RWPE1 (cell line): ENCODE data around the gene BOD1L2.

Experiments used
- CTCF ChIA-PET: fragments of 350-600 bp; sonication (Branson Sonifier 250); formaldehyde crosslinking; extraction: SDS; loops from one replicate; lab custom pipeline; 2021; lab: Yijun Ruan, JAX
- POLR2A ChIA-PET: fragments of 400-600 bp; formaldehyde crosslinking; extraction: SDS; loops from one replicate; lab custom pipeline; 2020; ENCODE audit warnings: antibody characterized with exemption; ENCODE audit not compliant: low non-redundant PET; lab: Yijun Ruan, JAX
- DNase-seq: peaks from one replicate; pipeline ENCODE4 v3.0.0; 2012; ENCODE audit warnings: low spot score
- H3K27ac ChIP-seq: fragments of 450-650 bp; 2 replicates; pipeline ENCODE4 v1.5.1; 2017
- TF ChIP-seq, protein P1 (sequence below): fragments of 450-650 bp; conservative IDR thresholded peaks from 2 replicates; pipeline ENCODE4 v1.5.1; 2017; ENCODE audit warnings: low read depth, mild to moderate bottlenecking

The BOD1L2 gene

DNA sequence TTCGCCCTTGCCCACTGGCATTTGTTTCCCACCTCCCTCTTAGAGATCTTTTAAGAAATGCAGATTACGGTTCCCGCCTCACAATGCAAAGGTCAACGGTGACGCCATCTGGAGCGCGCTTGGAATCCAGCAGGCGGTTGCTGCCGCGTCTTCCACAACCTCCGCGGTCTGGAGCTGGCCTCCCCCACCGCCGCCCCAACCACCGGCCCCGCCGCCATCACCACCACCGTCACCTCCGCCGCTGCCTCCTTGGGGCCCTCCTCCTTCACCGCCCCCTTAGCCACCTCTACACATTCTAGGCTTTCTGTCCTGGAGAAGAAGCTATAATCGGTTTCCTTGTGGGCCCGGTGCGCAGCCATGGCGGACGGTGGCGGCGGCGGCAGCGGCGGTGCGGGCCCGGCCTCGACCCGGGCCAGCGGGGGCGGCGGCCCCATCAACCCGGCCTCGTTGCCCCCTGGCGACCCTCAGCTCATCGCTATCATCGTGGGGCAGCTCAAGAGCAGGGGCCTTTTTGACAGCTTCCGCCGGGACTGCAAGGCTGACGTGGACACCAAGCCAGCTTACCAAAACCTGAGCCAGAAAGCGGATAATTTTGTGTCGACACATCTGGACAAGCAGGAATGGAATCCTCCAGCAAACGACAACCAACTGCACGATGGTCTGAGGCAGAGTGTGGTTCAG is at the start of gene BOD1L2:
Gene BOD1L2 (plus strand): TSS at position 132 of the 681 bp plus-strand sequence. CDS start 226 bp downstream, at position 358.
- TF ChIP-seq, protein P1, sequence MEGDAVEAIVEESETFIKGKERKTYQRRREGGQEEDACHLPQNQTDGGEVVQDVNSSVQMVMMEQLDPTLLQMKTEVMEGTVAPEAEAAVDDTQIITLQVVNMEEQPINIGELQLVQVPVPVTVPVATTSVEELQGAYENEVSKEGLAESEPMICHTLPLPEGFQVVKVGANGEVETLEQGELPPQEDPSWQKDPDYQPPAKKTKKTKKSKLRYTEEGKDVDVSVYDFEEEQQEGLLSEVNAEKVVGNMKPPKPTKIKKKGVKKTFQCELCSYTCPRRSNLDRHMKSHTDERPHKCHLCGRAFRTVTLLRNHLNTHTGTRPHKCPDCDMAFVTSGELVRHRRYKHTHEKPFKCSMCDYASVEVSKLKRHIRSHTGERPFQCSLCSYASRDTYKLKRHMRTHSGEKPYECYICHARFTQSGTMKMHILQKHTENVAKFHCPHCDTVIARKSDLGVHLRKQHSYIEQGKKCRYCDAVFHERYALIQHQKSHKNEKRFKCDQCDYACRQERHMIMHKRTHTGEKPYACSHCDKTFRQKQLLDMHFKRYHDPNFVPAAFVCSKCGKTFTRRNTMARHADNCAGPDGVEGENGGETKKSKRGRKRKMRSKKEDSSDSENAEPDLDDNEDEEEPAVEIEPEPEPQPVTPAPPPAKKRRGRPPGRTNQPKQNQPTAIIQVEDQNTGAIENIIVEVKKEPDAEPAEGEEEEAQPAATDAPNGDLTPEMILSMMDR: no peak
- DNase-seq: no peak
- ChIA-PET CTCF (no interaction called here), POLR2A (no interaction called here)
- no peak within 1 kb of the TSS for H3K27ac ChIP-seq

DNA sequence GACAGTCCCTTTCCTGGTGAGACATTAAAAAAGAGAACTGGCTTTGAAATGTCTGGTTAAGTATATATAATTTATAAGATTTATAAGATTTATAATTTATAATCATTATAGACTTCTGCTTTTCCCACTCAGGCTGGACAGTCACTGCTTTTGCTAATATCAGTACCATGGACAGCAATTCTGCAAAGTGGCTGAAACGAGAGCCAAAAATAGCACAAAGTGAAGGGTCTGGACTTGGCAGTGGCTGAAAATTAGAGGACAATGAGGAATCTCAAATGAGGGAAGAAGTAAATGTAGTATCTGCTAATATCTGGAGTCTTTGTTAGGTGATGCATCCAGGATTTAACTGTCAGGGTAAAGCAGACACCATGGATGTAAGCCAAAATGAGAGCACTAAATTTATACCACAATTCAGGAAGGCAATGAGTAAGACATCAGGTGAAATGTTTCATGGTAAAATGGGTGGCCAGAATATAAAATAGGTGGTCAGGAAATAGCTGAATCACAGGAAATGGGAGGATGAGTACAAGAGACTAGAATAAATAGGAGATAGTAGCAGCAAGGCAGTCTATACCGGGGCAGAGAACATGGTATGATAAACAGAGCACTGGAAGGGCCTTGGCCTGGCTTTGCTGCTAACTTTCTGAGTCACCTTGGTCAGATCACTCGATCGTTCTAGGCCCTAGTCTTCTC is 39.6 kb upstream of the BOD1L2 start:
- TF ChIP-seq, protein P1: no peak
- CTCF ChIA-PET: no interaction called here
- POLR2A ChIA-PET: no interaction called here
- no peak overlapping the region for H3K27ac ChIP-seq
- peak; percentile 9 for DNase-seq

DNA sequence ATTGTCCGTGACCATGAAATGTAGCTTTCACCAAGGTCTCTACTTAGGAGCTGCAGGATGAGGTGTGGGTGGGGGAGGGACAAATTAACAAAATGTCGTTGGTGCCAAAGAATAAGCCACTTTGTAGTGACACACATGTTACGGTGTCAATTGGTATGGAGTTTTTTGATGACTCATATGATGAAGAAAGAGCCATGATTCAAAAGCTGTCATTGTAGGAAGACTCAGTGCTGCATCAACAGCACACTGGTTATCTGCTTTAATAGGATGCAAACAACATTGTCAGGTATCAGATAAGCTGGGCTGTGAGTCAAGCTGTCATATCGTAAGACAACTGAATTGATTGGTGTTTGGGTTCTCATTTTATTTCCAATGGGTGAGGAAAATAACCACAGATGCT is 36.6 kb upstream of the BOD1L2 start:
- no peak for DNase-seq
- H3K27ac ChIP-seq: no peak overlapping the region
- POLR2A ChIA-PET: no interaction called here
- CTCF ChIA-PET: interaction anchor here (0.7 kb wide), 1 partner anchor 39 kb away, joined by 6 read pairs; no protein-coding TSS in a partner anchor
- TF ChIP-seq, protein P1: no peak

DNA sequence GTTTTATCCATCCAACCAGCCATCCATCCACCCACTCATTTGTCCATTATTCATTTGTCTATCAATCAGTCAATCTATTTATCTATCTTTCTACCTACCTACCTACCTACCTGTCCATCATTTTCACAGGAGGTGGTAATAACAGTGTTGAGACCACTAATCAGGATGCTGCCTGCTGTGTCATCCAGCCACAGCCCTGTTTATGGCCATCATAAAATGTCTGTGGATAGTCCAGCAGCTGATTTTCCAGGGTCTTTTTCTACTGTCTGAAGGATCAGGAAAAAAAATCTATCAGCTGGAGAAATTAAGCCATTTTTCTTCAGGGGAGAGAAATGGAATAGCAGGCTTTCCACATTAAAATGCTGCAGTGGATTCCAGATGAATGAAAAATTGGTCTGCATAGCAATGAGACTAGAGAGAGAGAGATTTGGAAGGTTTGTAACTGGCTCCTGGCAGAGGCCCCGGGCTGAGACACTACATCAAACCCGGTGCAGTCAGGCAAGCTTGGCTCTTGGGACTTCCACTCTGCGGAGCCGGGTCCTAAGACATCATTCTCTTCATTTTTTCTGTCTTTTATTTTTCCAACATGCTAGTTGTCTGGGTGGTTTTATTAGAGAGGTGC is 33.0 kb upstream of the BOD1L2 start:
- CTCF ChIA-PET: no interaction called here
- TF ChIP-seq, protein P1: no peak
- no peak overlapping the region for H3K27ac ChIP-seq
- DNase-seq: no peak
- POLR2A ChIA-PET: no interaction called here

DNA sequence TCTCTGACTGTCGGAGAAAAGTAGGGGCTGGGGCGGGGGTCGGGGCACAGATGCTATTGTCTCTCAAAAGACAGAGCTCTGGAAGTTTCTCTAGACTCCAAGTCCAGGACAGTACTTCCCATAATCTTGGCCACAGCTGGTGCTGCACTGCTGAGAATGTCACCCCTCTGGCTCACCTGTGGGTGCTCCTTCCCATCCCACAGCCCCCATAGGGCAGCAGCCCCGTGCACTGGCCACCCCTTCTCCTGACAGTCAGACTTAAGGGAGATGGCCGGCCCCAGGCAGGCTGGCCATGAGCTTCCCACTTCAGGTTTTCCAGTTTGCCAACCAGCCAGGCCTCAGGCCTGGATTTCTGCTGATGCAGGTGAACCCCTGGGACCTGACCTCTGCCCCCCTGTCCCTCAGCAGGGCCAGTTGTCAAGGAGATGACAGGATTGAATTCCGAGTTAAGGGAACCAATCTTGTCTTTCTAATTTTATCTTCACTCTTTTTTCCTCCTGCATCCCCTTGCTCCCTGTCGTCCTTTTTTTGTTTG is 30.2 kb upstream of the BOD1L2 start:
- TF ChIP-seq, protein P1: no peak
- CTCF ChIA-PET: no interaction called here
- no peak for DNase-seq
- no peak overlapping the region for H3K27ac ChIP-seq
- POLR2A ChIA-PET: no interaction called here

DNA sequence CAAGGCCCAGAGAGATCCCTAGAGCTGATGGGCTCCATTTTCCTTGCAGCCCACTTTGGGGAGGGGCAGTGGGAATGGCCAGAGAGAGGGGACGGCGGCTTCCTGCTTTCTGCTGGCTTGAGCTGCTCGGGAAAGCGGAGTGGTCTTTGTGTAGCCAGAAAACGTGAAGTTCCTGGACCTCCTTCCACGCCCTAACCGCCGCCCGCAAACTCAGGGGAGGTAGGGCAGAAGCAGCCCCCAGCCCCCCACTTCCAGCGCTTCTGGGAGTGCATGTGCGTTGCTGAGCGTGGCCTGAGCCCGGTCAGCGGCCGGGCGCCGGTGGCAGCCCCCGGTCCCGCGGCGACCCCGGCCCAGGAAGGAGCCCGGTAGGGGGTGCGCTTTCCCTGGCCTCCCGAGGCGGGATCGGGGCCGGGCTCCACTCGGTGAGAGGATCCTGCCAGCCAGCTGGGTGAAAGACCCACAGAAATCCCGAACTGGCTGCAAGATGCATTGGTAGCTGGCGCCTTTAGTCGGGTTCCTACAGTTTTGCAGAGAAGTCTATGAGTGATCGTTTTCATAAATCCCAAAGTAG is 25.3 kb upstream of the BOD1L2 start:
- no peak overlapping the region for H3K27ac ChIP-seq
- CTCF ChIA-PET: interaction anchor here (0.6 kb wide), 1 partner anchor 129 kb away, joined by 3 read pairs; no protein-coding TSS in a partner anchor
- POLR2A ChIA-PET: no interaction called here
- no peak for DNase-seq
- TF ChIP-seq, protein P1: no peak
